Caki2 (cell line): ENCODE data around the gene TOR1AIP2. TPM values are rescaled to one million over a fixed set of nuclear protein-coding genes. Genes with fewer than 3 reads are reported as not detected.

Experiments used
- DNase-seq: peaks from one replicate; pipeline ENCODE4 v3.0.0-alpha.2; 2015; ENCODE audit warnings: low read depth
- in situ Hi-C: cut with HindIII; loops from 2 replicates; pipeline ENCODE4 v1.10.0; 2016; ENCODE audit warnings: low sequenced_read_pairs, low pct_unique_long_range_greater_than_20kb, mixed read lengths
- total RNA-seq: library from RNA; depleted of rRNA; stranded (reverse); fragments of >200 nt; shearing (Covaris generic); gene quantifications from 2 replicates; pipeline ENCODE4 v1.2.3, GENCODE V29; 2014; ENCODE audit warnings: low replicate concordance; rRNA removed

Gene TOR1AIP2
- 24.1 and 29.1 TPM in 2 replicates for total RNA-seq

GRCh38 chr1:179877586-179878265 lies at the start of gene TOR1AIP2:
TSS of gene TOR1AIP2 (minus strand) at chr1:179877803. CDS start at chr1:179852665, 25,138 bp downstream.
- in situ Hi-C loops: no loop called here
- DNase-seq: peak; percentile 80

- in situ Hi-C loops: no loop called here
- DNase-seq: no peak
Measured at GRCh38 chr1:179926850-179927205, 49.2 kb upstream of the TOR1AIP2 start.

GRCh38 chr1:179925922-179926849 lies 48.6 kb upstream of the TOR1AIP2 start:
- DNase-seq: no peak
- in situ Hi-C loops: no loop called here

GRCh38 chr1:179925302-179925701 lies 47.7 kb upstream of the TOR1AIP2 start:
- no peak for DNase-seq
- in situ Hi-C loops: no loop called here

- no peak for DNase-seq
- in situ Hi-C loops: no loop called here
Measured at GRCh38 chr1:179924268-179924667, 46.7 kb upstream of the TOR1AIP2 start.

GRCh38 chr1:179923029-179923428 lies 45.4 kb upstream of the TOR1AIP2 start:
- DNase-seq: no peak
- in situ Hi-C loops: no loop called here

- DNase-seq: no peak
- in situ Hi-C loops: no loop called here
Measured at GRCh38 chr1:179921981-179922872, 44.6 kb upstream of the TOR1AIP2 start.

- in situ Hi-C loops: no loop called here
- no peak for DNase-seq
Measured at GRCh38 chr1:179921472-179921871, 43.9 kb upstream of the TOR1AIP2 start.

GRCh38 chr1:179917601-179918429 lies 40.2 kb upstream of the TOR1AIP2 start:
- no peak for DNase-seq
- in situ Hi-C loops: no loop called here

GRCh38 chr1:179911812-179912211 lies 34.2 kb upstream of the TOR1AIP2 start:
- in situ Hi-C loops: no loop called here
- DNase-seq: no peak

- in situ Hi-C loops: no loop called here
- DNase-seq: no peak
Measured at GRCh38 chr1:179910934-179911333, 33.3 kb upstream of the TOR1AIP2 start.

GRCh38 chr1:179889589-179889988 lies 12.0 kb upstream of the TOR1AIP2 start:
- no peak for DNase-seq
- in situ Hi-C loops: no loop called here

- in situ Hi-C loops: no loop called here
- no peak for DNase-seq
Measured at GRCh38 chr1:179888071-179888470, 10.5 kb upstream of the TOR1AIP2 start.

- in situ Hi-C loops: no loop called here
- DNase-seq: peak; percentile 2
Measured at GRCh38 chr1:179883745-179884138, 6.1 kb upstream of the TOR1AIP2 start.

- no peak for DNase-seq
- in situ Hi-C loops: no loop called here
Measured at GRCh38 chr1:179883040-179883744, 5.6 kb upstream of the TOR1AIP2 start.

- in situ Hi-C loops: no loop called here
- DNase-seq: peak; percentile 98
Measured at GRCh38 chr1:179882253-179883039, 4.8 kb upstream of the TOR1AIP2 start, which contains the start of gene TOR1AIP1. TSS of gene TOR1AIP1 (plus strand) at chr1:179882285. CDS start at chr1:179882503, 218 bp downstream.
